HFFc6 (cell line): Measurements from ENCODE around the gene SKIC8. TPM values are rescaled to one million over a fixed set of nuclear protein-coding genes. Genes with fewer than 3 reads are reported as not detected.

Experiments used
- DNase-seq: peaks from one replicate; pipeline ENCODE4 v3.0.0-alpha.2; 2018
- H3K27ac Mint-ChIP-seq: 2 replicates; pipeline ENCODE4 v1.8.0; 2020; ENCODE audit warnings: mild to moderate bottlenecking, mixed read lengths
- H3K27me3 Mint-ChIP-seq: 2 replicates; pipeline ENCODE4 v1.8.0; 2021; ENCODE audit warnings: mild to moderate bottlenecking, moderate library complexity, mixed read lengths; ENCODE audit not compliant: insufficient read depth
- H3K36me3 Mint-ChIP-seq: 2 replicates; pipeline ENCODE4 v1.8.0; 2021; ENCODE audit warnings: low read depth, mixed read lengths
- H3K4me1 Mint-ChIP-seq: 2 replicates; pipeline ENCODE4 v1.8.0; 2020; ENCODE audit warnings: low read depth, mixed read lengths
- H3K4me3 Mint-ChIP-seq: 2 replicates; pipeline ENCODE4 v1.8.0; 2020; ENCODE audit warnings: mild to moderate bottlenecking, moderate library complexity, mixed read lengths
- H3K9me3 Mint-ChIP-seq: 2 replicates; pipeline ENCODE4 v1.8.0; 2020; ENCODE audit warnings: mild to moderate bottlenecking, mixed read lengths
- total RNA-seq, 6 experiments: library from RNA; stranded (reverse); fragmentation: NEBNext Ultra II Directional; extraction: Animal tissue kit (Norgen Biotek cat#: 25700); gene quantifications; 2 replicates in 1 of 6; 3 replicates in 5 of 6; pipeline ENCODE4 v1.2.3, GENCODE V29; 2021
- TF ChIP-seq, protein P1 (sequence below): fragments of 200-600 bp; sonication (generic); IDR thresholded peaks from 2 replicates; pipeline ENCODE4 v1.5.0; 2021; ENCODE audit warnings: antibody characterized with exemption, mild to moderate bottlenecking

The SKIC8 gene
- total RNA-seq, 6 experiments from 2014 or later = 43.9 to 48.1 (median 47.0) TPM

DNA sequence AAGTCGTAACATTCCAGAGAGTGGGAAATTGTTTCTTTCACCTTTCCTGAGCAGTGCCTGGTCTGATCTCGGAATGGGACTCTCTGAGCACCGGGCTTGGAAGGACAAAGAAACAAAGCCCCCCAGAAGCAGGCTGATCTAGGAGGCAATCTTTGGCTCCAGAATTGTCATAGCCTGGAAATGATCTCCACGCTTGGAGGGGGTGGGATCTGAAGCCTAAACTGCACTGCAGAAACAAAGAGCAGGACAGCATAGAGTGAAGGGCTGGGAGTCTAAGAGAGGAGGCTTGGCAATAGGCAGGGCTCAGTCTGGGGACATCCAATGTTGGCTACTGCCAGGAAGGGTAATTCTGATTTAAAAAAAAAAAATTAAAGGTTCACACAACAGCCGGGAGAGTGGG, 42.6 kb upstream of the SKIC8 start:
- TF ChIP-seq, protein P1, sequence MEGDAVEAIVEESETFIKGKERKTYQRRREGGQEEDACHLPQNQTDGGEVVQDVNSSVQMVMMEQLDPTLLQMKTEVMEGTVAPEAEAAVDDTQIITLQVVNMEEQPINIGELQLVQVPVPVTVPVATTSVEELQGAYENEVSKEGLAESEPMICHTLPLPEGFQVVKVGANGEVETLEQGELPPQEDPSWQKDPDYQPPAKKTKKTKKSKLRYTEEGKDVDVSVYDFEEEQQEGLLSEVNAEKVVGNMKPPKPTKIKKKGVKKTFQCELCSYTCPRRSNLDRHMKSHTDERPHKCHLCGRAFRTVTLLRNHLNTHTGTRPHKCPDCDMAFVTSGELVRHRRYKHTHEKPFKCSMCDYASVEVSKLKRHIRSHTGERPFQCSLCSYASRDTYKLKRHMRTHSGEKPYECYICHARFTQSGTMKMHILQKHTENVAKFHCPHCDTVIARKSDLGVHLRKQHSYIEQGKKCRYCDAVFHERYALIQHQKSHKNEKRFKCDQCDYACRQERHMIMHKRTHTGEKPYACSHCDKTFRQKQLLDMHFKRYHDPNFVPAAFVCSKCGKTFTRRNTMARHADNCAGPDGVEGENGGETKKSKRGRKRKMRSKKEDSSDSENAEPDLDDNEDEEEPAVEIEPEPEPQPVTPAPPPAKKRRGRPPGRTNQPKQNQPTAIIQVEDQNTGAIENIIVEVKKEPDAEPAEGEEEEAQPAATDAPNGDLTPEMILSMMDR = no peak
- no peak for DNase-seq
- no peak overlapping the region for H3K4me3 Mint-ChIP-seq
- no peaks in the 10 kb centered on the region for H3K36me3 Mint-ChIP-seq
- no peaks in the 10 kb centered on the region for H3K4me1 Mint-ChIP-seq
- H3K27ac Mint-ChIP-seq = no peak overlapping the region
- H3K9me3 Mint-ChIP-seq = no peaks in the 10 kb centered on the region
- peaks cover 49% of the 10 kb centered on the region for H3K27me3 Mint-ChIP-seq

DNA sequence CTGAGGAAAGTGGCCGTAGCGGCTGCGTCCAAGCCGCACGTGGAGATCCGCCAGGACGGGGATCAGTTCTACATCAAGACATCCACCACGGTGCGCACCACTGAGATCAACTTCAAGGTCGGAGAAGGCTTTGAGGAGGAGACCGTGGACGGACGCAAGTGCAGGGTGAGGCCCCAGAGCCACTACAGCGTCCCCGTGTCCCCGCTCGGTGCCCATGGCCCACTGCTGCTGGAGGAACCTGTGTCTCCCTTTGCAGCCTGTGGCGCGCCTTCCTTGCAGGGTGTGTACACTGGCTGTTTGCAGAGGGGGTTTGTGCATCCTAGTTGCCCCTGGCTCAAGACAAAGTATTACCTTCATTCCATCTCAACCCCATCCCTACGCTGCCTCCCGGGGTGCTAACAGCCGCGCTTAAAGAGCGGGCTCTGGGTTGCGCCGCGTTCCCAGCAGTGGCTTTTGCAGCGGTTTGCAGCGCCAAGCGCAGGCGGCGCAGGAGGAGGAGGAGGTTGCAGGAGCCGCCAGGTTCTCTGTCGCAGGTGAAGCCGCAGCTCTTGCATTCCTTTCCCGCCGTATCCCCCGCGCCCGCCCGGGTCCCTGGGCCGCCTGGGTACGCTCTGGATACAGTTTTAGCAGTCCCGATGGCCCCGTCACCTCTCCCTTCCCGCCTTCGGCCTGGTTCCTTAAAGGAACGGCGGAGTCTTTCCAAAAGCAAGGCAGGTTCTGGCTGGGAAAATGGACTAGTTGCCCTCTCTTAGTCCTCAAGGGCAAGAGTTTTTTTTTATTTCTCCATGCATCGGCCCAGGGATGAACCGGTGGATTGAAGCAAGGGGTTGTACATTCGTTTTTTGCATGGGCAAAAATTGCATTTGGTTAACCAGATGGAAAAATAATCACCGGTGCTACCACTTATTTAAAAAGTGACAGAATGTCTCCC, 41.9 kb upstream of the SKIC8 start:
- H3K4me3 Mint-ChIP-seq = no peak overlapping the region
- no peaks in the 10 kb centered on the region for H3K9me3 Mint-ChIP-seq
- TF ChIP-seq, protein P1 = no peak
- H3K36me3 Mint-ChIP-seq = no peaks in the 10 kb centered on the region
- peaks cover 44% of the 10 kb centered on the region for H3K27me3 Mint-ChIP-seq
- no peaks in the 10 kb centered on the region for H3K4me1 Mint-ChIP-seq
- H3K27ac Mint-ChIP-seq = no peak overlapping the region
- DNase-seq = no peak

DNA sequence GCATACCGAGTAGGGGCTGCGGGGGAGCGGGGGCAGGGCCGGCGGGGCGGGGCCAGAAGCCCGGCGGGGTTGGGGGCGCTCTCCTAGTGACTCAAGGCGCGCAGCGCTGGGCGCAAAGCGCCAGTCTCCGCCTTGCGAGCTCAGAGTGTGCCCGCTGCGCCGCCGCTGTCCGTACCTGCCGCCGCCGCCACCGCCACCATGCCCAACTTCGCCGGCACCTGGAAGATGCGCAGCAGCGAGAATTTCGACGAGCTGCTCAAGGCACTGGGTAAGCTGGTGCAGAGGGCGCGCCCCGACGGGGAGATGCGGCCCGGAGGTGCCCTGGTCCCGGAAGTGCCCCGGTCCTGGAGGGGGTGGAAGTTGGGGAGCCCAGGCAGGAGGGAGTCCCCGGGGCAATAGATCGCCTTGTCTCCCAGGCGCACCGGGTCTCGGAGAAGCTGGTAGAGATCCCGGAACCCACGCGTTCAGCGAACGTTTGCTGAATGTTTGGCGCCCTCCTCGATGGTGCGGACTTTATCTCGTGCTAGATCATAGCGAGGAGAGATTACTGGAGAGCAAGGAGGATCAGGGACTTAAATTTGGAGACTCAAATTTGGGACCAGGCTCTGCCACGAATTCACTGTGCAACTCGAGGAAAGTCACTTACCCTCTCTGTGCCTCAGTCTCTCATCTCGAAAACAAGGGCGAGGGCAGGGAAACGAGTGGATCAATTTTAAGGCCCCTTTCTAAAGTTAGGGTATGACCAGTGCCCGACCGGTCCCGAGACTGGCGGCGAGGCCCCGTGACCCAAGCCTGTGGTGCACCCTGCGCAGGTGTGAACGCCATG, 41.0 kb upstream of the SKIC8 start, which contains the start of gene CRABP1:
TSS of gene CRABP1 (plus strand) at position 123 of the 826 bp plus-strand sequence. CDS start at position 199, 76 bp downstream.
- Mint-ChIP-seq H3K36me3 (no peaks in the 10 kb centered on the region), H3K27me3 (peaks cover 40% of the 10 kb centered on the region), H3K4me1 (no peaks in the 10 kb centered on the region), H3K9me3 (no peaks in the 10 kb centered on the region), H3K4me3 (no peak within 1 kb of the TSS), H3K27ac (no peak within 1 kb of the TSS)
- no peak for DNase-seq
- TF ChIP-seq, protein P1 = no peak

DNA sequence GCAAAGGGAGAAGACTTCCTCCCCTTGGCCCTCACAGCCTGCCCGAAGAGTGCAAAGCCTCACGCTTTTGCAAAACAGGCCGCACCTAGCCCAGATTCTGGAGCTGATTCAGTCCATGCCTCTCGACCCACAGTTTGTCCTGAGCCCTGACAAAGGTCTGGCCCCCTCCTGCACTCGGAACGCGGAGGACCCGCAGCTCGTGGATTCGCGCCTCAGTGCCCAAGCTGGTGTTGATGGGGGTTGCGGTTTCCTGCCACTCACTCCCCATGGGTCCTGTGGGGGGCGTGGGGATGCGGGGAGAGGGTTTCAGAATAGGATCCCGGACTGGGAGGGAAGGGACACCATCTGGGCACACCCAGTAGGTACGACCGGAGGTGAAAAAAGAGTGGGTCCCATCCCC, 40.1 kb upstream of the SKIC8 start:
- H3K27me3 Mint-ChIP-seq = peaks cover 36% of the 10 kb centered on the region
- H3K4me3 Mint-ChIP-seq = no peak overlapping the region
- no peaks in the 10 kb centered on the region for H3K9me3 Mint-ChIP-seq
- H3K36me3 Mint-ChIP-seq = no peaks in the 10 kb centered on the region
- DNase-seq = no peak
- H3K27ac Mint-ChIP-seq = no peak overlapping the region
- TF ChIP-seq, protein P1 = no peak
- no peaks in the 10 kb centered on the region for H3K4me1 Mint-ChIP-seq

DNA sequence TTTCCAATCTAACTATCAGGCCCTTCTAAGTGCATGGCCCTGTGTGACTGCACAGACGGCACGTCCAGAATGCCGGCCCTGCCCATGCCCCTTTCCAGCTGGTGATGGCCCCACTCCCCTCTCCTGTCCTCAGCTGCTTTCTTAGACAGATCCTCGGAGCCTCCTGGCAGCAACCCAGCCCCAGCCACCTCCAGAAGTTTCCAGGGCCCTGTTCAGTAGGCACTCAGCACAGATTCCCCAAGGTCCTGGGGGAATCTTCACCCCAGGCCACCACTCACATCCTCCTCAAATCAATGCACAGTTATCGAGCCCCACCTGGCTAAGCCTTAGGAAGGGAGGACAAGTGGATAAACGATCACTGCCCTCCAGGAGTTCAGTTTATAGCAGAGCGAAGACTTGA, 39.4 kb upstream of the SKIC8 start:
- Mint-ChIP-seq H3K36me3 (no peaks in the 10 kb centered on the region), H3K27me3 (peaks cover 36% of the 10 kb centered on the region), H3K27ac (no peak overlapping the region), H3K4me1 (no peaks in the 10 kb centered on the region), H3K4me3 (no peak overlapping the region), H3K9me3 (no peaks in the 10 kb centered on the region)
- DNase-seq = no peak
- TF ChIP-seq, protein P1 = no peak
